ENCODE data around the gene BTBD10.

The BTBD10 gene

DNA sequence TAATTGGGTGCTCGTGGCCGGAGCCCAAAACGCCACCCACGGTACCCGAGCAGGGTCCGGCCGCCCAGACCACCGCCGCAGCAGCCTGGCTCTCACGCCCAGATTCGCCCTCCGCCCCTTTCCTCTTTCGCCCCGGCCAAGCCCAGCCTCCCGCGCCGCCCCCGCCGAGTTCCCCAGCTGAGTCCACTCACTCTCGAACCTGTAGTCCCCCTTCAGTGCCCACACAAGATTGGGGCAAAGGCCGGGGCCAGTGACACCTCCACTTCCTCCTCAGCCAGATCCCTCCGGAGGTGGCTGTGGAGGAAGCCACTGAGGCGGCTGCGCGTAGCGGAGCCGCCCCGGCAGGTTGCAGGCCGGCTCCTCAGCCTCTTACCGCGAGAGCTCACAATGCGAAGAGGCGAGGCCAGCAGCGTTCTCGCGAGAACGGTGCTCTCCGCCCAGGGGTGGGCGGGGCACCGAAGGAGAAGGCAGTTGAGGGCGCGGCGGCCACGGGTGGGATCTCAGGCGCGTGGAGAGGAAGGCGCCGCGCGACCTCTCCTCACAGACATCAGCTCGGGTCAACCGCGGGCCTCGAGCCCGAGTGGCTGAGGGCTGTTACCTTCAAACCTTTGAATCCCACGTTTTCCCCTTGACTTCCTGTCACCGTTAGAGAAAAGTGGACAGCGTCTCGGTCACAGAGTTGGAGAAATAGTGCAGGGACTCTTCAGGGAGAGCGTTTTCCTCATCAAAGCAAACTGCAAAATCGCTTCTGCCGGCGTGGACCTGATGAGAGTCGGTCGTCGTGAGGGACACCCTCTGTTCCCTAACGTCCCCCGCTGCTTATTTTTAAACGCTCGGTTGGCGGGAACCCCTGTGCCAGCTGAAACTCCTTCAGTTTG is at the start of gene BTBD10:
BTBD10 (minus strand) TSS at position 322 of the 878 bp plus-strand sequence. CDS start 18,098 bp downstream, outside the sequence.
- peak; percentile 84 to 88 for DNase-seq

DNA sequence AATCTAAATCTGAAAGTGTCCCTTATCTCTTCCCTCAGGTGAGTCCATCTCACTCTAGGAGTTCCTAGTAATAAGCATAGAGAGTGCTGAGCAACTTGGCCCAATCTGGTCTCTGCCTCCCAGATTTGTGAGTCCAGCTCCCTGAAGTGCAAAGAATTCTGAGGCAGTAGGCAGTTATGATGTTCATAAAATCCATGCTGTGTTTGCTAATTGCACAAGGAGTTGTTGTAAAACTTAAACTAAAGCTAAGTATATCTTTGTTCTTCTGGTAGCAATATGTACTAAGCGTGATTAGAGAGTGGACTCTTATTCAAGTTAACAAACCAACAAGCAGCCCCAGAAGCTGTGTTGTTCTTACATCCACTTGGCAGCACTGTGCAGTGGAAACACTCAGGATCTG is 40.4 kb upstream of the BTBD10 start:
- no peak for DNase-seq

DNA sequence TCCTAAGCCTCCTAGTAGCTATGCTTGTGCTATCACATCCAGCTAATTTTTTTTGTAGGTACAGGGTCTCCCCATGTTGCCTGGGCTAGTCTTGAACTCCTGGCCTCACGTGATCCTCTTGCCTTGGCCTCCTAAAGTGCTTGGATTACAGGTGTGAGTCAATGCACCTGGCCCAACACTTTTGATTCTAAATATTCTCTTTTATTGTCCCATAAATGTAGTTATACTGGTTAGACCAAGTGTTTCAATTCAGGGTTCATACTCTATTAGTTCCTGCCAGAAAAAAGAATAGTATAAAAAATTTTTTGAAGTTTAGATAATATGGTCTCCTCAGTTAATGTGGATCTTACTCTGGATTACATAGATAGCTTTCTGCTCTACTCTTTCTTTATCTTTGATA is 39.5 kb upstream of the BTBD10 start:
- DNase-seq = no peak

DNA sequence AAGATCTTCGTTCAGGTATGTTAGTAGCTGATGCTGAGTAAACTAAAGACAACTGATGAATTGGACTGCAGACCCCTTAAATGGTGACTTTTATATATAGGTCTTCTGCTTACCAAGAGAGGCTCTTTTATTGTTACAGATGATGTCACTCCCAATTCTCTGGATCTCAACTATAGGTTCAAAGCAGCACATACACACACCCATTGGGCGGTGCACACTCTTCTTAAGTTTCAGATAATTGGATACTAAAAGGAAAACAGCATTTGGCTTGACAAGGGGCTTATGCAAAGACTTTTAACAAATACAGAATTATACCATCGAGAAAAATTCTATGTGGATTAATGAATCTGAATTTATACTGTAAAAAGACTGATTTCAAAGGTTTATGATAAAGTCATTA is 32.9 kb upstream of the BTBD10 start, which contains the start of gene PTH:
PTH (minus strand) TSS at position 69 of the 400 bp plus-strand sequence. CDS start 3,142 bp downstream, outside the sequence.
- DNase-seq = no peak

DNA sequence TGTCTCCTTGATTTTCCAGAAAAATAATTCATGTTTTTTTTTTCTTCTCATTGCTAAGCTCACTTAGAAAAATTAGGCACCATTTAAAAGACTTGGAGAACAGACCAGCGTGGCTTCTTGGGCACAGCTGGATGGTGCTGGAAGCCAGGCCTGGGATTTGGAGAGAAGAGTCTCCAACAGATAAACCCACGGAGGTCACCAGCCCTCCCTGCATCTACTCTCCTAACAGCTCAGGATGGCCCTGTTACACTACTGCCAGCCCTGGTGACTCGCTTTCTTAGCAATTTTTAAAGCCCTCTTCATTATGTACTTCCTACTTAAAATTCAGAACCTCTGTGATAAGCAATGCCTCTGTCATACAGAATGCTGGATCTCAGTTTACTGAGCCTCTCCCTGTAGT is 31.0 kb upstream of the BTBD10 start:
- DNase-seq = no peak

DNA sequence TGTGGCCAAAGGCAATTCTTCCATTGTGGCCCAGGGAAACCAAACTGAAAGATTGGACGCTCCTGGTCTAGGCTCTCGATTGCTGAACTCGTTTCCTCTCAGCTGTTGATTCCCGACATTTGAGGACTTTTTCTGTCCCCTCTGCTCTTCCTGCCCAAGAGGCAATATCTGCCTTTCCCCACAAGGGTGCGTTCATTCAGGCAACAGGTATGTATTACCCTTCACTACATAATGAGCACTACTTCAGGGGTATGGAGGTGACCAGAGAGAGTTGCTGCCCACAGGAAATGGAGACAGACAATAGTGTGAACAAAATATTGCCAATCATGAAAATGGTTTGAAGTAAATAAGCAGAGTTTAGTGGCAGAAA is 24.6 kb upstream of the BTBD10 start:
- no peak for DNase-seq

DNA sequence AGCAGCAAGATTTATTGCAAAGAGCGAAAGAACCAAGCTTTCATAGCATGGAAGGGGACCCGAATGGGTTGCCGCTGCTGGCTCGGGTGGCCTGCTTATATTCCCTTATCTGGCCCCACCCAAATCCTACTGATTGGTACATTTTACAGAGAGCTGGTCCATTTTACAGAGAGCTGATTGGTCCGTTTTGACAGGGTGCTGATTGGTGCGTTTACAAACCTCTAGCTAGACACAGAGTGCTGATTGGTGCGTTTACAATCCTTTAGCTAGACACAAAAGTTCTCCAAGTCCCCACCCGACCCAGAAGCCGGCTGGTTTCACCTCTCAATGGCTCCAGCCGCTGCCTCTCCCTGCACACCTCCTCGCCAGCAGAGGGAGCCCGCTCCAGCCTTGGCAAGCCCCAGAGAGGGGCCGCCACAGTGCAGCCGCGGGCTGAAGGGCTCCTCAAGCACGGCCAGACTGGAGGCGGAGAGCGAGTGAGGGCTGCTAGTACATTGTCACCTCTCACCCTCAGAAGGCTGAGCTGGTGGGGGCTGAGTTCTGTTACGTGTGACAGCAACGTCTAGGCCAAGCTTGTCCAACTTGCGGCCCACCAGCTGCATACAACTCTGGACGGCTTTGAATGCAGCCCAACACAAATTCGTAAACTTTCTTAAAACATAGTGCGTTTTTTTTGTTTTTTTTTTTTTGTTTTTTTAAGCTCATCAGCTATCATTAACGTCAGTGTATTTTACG is 24.1 kb upstream of the BTBD10 start:
- peak; percentile 37 to 62 for DNase-seq

DNA sequence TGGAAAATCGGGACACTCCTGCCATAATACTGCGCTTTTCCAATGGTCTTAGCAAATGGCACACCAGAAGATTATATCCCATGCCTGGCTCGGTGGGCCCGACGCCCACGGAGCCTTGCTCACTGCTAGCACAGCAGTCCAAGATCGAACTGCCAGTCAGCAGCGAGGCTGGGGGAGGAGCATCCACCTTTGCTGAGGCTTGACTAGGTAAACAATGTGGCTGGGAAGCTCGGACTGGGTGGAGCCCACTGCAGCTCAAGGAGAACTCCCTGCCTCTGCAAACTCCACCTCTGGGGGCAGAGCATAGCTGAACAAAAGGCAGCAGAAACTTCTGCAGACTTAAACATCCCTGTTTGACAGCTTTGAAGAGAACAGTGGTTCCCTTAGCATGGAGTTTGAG is 17.2 kb upstream of the BTBD10 start:
- DNase-seq = no peak

DNA sequence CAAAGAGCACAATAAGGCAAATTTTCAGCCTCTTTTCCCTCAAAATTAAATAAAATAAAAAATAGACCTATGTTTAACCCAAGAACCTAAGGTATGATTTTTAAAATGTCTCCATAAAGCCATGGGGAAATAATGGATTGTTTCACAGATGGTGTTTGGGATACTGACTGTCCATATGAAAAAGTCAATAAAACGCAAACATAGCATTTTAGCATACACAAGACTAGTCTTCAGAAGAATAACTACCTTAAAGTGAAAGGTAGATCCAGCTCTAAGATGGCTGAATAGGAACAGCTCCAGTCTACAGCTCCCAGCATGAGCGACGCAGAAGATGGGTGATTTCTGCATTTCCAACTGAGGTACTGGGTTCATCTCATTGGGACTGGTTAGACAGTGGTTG is 16.7 kb upstream of the BTBD10 start:
- DNase-seq = no peak

DNA sequence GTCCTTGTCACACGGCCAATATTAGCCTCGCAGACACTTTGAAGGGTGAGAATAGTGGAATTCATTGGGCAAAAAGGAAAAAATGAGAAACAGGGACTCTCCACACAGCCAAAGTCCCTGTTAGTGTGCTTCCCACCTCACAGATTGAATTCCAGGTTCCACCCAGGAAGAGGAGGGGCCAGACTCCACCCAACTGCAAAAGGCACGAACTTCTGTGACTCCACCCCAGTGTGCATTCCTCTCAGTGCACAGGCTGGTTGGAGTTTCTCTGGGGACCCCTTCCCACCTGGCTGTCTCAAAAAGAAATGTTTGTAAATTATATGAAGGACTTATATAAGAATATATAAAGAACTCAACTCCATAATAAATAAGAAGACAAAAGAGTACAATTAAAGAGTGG is 12.1 kb upstream of the BTBD10 start:
- DNase-seq = no peak

DNA sequence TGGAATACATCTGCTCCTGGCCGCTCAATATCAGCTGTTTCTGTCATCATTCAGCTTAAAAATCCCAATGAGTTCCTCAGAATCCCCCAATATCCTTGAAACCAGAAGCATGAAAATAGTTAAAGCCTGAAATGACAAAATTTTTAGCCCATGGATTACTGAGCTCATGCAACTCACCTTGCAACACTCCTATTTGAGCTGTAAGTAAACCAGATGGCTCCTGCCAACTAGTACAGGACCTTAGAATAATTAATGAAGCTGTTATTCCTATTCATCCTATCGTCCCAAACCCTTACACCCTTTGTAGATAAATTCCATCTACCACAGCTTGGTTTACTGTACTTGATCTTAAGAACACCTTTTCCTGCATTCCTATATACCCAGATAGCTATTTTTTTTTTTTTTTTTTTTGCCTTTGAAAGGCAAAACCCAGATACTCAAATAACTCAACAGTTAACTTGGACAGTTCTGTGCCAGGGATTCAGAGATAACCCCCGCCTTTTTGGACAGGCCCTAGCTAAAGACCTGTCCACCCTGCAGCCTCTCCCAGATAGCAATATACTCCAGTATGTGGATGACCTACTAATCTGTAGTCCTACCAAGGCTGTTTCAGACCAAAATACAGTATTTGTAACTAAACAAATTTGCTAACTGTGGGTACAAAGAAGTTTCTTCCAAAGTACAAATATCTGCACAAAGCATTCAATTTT is 10.1 kb upstream of the BTBD10 start:
- DNase-seq = no peak

DNA sequence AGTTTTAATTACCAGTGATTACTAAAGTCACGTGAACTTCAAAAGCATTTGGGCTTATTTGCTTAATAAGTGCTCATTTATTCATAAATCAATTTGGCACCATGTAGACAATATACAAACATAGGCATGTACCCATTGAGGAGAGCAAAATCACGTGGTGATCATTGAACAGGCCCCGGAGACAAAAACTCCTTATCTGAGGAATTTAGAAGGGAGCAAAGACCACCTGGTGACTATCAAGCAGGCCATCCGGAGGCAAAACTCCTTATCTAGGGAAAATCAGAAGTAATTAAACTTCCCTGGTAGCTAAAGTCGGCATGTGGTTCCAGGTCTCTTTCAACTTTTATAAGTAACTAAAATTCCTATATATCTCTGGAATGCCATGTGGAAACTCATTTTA is 5.7 kb upstream of the BTBD10 start:
- DNase-seq = no peak

DNA sequence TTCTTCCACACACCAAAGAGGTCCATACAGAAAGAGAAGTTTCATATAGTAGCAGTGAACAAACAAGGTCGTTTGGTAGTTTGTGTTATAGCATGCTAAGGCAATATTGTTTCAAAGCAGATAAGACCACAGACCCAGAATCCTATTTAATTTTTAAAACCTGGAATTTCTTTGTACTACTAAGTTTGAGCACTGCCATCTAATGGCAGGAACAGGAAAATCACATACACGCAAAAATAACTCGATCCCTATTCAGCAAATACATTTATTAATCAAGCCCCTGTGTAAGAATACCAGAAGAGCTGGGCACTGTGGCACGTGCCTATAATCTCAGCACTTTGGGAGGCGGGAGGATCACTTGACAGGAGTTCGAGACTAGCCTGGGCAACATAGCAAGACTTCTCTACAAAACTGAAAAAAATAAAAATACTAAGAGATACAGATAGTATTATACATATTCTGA is 2.9 kb upstream of the BTBD10 start:
- DNase-seq = no peak

DNA sequence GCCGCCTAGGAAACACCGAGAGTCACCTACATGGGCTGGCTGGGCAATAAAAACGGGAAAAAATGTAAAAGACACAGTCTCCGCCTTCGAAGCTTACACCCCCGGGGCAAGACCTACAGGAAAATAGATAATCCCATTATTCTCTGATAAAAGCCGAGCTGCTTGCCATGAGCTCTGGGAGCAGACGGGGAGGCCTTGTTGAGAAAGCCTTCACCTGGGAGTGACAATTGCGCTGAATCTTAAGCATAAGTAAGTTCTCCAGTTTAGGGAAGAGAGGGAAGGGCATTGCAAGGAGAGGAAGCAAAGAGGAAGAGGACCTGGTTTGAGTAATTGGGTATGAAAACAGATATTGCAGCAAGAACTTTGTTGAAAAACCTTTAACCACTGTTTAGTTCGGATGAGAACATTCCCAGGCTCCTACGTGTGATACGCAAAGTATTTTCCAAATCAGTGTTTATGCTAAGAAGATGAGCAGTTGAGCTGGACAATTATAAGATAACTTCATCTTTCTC is 813 bp upstream of the BTBD10 start:
- no peak for DNase-seq

DNA sequence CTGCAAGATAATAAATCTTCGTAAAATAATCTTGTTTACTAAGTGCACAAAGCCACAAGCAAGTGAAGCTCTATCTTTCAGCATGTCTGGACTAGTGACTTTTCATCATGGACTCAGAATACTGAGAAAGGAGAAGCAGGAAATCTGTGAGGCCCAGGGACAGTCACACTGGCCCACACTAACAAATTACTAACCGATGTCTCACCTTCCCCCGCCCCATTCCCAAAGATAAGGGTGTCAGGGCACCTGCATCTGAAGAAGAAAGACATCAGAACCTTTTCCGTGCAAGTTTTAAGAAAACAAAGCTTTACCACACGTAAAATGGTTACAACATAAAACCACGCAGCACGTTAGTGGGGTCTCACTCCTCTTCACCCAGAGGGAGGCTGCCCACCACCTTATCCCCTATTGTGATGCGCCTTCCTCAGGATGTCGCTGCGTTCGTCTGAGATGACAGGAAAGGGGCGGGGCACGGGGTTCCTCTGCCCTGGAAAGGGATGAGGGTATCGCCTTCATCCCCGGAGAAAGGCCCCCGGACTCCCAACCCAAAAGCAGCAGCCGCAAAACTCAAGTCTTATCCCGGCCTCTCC is 616 bp downstream of the BTBD10 start:
- peak; percentile 31 to 54 for DNase-seq

DNA sequence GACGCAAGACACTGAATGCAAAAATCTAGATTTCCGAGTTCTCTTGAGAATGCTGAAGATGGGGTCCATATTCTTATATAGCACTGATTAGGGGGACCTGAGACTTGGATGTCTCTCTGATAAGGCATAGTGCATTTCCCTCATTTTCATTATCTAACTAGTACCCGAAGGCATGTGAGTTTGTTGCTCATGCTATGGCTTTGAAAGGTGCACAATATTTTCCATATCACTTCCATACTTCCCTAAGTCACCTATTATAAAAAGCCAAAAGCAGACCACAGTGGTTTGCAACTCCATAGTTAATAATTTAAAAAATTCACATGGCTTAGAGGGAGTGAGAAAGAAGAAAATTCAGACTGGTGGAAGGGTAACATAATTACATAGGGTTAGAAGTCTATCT is 1.7 kb downstream of the BTBD10 start:
- DNase-seq = no peak

DNA sequence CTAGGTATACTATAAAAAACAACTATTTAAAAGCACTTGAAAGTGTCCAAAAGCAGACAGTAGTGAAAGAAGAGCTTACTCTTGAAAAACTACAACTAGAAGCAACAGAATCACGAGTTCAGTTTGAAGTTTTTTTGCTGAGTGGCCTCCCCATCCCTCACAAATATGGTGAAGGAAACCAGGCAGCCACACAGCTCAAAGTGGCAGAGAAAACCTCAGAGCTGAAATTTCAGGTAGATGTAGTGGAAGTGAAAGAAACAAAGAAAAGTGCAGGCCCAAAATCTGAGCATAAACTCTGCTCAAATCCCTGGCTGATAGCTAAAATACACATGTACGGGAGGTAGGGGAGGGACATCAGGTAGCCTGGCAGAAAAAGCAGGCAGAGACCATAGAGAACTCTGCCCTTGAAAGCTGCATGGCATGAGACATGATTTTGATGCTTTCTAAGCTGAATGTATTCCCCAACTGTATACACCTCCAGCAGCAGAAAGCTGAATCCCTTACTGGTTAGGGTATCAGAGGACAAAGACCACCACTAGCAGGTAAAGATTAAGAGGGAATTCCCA is 12.1 kb downstream of the BTBD10 start:
- no peak for DNase-seq

DNA sequence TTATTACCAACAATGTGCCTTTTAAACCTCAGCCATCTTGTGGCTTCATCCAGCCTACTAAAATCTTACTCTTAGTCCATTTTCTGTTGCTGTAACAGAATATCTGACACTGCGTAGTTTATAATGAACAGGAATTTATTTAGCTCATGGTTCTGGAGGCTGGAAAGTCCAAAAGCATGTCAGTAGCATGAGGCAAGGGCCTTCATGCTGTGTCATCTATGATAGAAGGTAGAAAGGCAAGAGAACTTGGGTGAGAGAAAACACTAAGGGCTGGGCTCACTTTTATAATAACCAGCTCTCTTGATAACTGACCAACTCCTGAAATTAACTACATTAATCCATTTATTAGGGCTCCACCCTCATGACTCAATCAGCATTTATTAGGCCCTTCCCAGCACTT is 13.5 kb downstream of the BTBD10 start:
- no peak for DNase-seq

DNA sequence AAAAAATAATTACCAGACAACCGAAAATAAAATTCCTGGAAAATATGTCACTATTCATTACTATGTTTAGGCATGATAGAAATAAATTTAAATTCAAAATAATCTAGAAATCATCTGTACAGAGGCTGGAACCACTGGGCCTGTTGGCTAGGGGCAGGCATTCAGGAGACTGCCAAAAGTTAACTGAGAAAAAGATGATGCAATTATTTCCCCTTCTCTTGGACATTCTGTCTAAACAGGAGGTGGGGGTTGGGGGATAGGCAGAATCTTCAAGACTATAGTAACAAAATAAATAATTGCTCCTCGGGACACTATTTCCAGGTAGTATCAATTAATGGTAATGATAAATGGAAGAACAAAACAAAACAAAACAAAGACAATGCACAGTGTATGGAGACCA is 14.1 kb downstream of the BTBD10 start:
- DNase-seq = no peak

DNA sequence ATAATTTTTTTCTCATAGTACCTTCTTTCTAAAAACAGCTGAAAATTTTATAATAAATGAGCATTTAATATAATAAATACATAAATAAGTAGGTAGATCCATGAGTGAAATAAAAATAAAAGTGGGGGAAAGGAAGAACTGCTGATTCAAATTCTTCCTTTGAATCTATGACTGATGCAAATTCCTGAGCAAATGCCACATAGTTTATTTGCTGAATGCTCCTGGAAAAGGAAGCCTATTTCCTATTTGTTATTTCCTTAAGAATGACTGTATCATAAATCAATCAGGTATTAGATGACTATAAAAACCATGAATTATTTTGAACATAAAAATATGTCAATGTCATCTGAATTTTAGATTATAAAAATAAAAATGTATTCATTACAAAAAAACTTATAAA is 16.6 kb downstream of the BTBD10 start:
- no peak for DNase-seq

DNA sequence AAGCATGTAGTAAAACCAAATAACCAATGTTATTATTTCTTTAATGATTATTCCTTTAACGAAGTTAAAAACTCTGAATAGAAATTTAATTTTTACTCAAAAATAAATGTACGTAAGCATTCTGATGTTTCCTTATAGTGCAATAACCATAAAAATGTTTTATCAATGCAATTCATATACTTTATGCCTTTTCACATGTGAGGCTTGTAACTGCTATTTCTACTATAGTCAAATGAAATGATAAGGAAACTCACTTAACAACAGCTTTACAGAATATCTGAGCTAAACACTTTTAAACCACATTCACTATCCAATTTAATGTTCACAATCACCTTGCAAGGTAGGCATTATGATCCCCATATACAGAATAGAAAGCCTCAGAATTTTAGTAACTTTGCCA is 17.4 kb downstream of the BTBD10 start:
- no peak for DNase-seq

DNA sequence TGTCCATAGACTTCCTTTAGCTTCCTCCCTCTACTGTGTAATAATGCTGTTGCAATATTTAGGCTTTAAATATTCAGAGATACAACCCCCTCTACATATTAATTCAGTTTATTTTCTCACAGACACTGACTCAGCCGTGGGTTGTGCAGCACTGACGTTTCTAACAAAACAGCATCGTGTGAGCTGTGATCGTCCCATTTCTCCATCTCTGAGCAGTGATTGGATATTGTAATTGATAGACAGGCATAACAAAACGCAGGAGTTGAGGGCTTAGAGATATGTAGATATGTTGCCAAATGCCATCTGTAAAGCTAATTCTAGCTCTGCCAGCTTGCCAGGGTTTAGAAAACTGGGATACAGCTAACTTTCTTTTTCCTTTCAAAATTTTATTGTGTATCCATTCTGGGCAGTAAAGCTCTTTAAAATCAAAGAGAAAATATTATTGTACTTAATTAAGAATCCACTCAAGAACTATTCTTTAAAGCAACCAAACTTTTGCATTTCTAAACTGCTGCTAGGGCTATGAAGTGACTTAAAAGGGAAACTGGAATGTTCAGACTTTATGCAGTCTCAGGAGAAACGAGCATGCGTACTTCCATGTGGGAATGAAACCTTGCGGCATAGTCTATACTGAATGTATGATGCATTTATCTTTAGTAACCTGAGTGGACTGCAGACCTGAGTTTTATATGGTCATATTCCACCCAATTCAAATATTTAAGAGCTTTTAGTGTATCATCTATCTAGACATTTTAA is 22.7 kb downstream of the BTBD10 start:
- no peak for DNase-seq

Data from stimulated activated CD4-positive, alpha-beta T cell treated with anti-CD3 and anti-CD28 coated beads, Interleukin-2, amount 100 ng/mL, for 48 hours (primary cell).